Activated T-cell treated with anti-CD3 and anti-CD28 coated beads for 24 hours (primary cell): ENCODE results near the gene HCAR3.

Experiments used
- DNase-seq: peaks from one replicate; pipeline ENCODE4 v3.0.0-alpha.2; 2020; ENCODE audit warnings: low read depth

Gene HCAR3

DNA sequence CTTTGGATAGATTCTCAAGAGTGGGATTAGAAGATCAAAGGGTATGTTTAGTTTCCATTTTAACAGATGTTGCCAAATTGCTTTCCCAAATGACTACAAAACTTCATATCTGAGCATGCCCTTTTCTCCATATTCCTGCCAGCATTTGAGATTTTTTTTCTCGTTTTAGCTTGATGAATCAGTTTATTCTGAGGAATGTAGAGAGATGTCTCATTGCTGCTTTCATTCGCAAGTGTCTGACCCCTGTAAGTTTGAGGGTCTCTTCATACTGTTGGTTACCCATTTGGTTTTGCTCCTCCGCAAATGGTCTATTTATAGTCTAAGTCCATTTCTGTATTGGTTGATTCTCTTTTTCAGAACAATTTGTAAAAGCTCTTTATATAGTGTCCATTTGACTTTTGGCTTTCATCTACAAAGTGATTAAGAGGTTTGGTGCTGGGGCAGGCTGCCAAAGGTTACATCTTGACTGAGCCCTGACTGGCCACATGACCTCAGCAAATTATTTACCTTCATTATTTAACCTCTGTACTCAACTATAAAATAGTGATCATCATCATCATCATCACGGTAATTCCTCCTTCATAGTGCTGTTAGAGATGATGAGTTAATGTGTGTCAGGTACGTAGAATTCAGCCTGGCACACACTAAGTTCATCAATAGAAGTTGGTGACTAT lies 47.1 kb downstream of the HCAR3 start:
- DNase-seq, result no peak

DNA sequence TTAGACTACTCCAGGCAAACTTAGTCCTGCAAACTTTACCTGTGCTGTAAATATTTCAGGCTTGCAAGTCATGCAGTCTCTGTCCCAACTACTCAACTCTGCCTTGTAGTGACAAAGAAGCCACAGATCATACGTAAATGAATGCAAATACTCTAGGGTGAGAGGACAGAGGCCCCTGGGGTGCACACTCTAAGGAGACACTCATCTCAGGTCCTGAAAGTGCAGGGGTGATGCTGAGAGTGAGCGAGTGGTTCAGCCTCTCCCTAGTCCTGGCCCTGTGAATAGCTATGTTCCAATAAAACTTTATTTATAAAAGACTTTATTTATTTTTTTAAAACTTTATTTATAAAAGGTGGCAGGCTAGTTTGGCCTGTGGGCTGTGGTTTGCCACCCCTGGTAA lies 48.3 kb downstream of the HCAR3 start:
- DNase-seq, result no peak

DNA sequence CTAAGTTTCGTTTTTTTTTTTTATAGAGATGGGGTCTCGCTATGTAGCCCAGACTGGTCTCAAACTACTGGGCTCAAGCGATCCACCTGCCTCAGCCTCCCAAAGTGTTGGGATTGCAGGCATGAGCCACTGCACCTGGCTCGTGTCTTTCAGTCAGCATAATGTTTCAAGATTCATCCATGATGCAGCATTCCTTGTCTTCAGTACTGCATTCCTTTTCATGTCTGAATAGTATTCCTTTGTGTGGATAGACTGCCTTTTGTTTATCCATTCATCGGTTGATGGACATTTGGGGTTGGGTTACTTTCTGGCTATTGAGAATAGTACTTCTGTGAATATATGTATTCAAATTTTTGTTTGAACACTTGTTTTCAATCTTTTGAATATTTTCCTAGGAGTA lies 50.9 kb downstream of the HCAR3 start:
- no peak for DNase-seq

- DNase-seq, result no peak
Measured at GRCh38 chr12:122665349-122665748, 51.3 kb downstream of the HCAR3 start.
